Lung (tissue), 12 donors: ENCODE data around the gene NTN3. TPM values are rescaled to one million over a fixed set of nuclear protein-coding genes. Genes with fewer than 3 reads are reported as not detected.

ENCODE experiments used
- ATAC-seq: fragments of 200-7000 bp; cut with Tn5 transposase; one replicate; pipeline ENCODE4 v1.9.1; 2020; ENCODE audit warnings: moderate number of reproducible peaks; ENCODE audit not compliant: insufficient read depth, low FRiP score
- DNase-seq, 3 donors: peaks; one replicate each; pipeline ENCODE4 v3.0.0-alpha.2; 2013 to 2017
- H3K27ac ChIP-seq, 2 donors: one replicate each; pipeline ENCODE4 v1.5.1; 2013; ENCODE audit warnings: mild to moderate bottlenecking in 2 of 2, moderate library complexity in 2 of 2, control low read depth in 1 of 2, inconsistent platforms in 1 of 2, low read depth in 1 of 2, low read length in 1 of 2
- H3K27me3 ChIP-seq, 3 donors: one replicate each; pipeline ENCODE4 v1.5.1; 2013; ENCODE audit warnings: low read length in 2 of 3; ENCODE audit not compliant: control insufficient read depth in 3 of 3, insufficient read depth in 3 of 3
- H3K36me3 ChIP-seq, 4 donors: one replicate each; pipeline ENCODE4 v1.5.1; 2013; ENCODE audit warnings: low read length in 4 of 4, mild to moderate bottlenecking in 1 of 4, moderate library complexity in 1 of 4; ENCODE audit not compliant: control insufficient read depth in 4 of 4, insufficient read depth in 4 of 4
- H3K4me1 ChIP-seq, 5 donors: one replicate each; pipeline ENCODE4 v1.5.1; 2013; ENCODE audit warnings: low read length in 5 of 5, mild to moderate bottlenecking in 2 of 5, moderate library complexity in 1 of 5; ENCODE audit not compliant: control insufficient read depth in 5 of 5, insufficient read depth in 5 of 5
- H3K4me3 ChIP-seq: one replicate; pipeline ENCODE4 v1.5.1; 2013; ENCODE audit warnings: mild to moderate bottlenecking, control low read depth, moderate library complexity
- H3K9ac ChIP-seq, 2 donors: one replicate each; pipeline ENCODE4 v1.5.1; 2013; ENCODE audit warnings: low read length in 2 of 2, control low read depth in 1 of 2; ENCODE audit not compliant: insufficient read depth in 1 of 2
- H3K9me3 ChIP-seq, 4 donors: one replicate each; pipeline ENCODE4 v1.5.1; 2013; ENCODE audit warnings: low read length in 3 of 4, mild to moderate bottlenecking in 1 of 4, moderate library complexity in 1 of 4; ENCODE audit not compliant: control insufficient read depth in 4 of 4, insufficient read depth in 3 of 4
- CTCF ChIP-seq: IDR thresholded peaks from 2 replicates; pipeline ENCODE4 v1.5.1; 2012; ENCODE audit warnings: mild to moderate bottlenecking; ENCODE audit errors: control extremely low read depth, extremely low read depth
- WGBS, 2 donors: extraction: QIAGEN DNeasy Blood & Tissue Kit; methylation state at CpG; one replicate each; pipeline ENCODE4 v1.1.7; 2013; 5-methylcytosine and 5-hydroxymethylcytosine counted together
- polyA plus RNA-seq, 2 donors: library from polyadenylated mRNA; stranded (reverse); fragments of 200-250 nt; gene quantifications; one replicate each; pipeline ENCODE4 v1.2.1, GENCODE V29; 2013
- total RNA-seq, 2 donors: library from RNA; depleted of rRNA in 1 of 2; stranded (reverse); fragments of >200 nt in 1 of 2; gene quantifications; one replicate each; pipeline ENCODE4 v1.2.1, GENCODE V29; 2014 to 2021
- donor health status: control.
- donor health status: control.
- donor health status: Bipolar disorder and iron deficiency.
- donor health status: healthy.
- donor health status: DM: yes; HTN: yes; CAD: no.

NTN3 gene
- total and polyA plus RNA-seq, 4 donors, result 0.06 to 2.4 TPM; not detected in 2

- ATAC-seq (no peak), DNase-seq (no peak)
- H3K4me1 ChIP-seq, result peaks cover 8 to 79% (median 26%) of the 10 kb centered on the region in 5 donors
- H3K27me3 ChIP-seq, result peaks cover 0 to 8% (median 0%) of the 10 kb centered on the region in 3 donors
- H3K9ac ChIP-seq, result no peak overlapping the region
- H3K9me3 ChIP-seq, result no peaks in the 10 kb centered on the region
- H3K27ac ChIP-seq, result no peak overlapping the region
- peaks cover 0 to 2% (median 0%) of the 10 kb centered on the region in 4 donors for H3K36me3 ChIP-seq
- no peak for TF ChIP-seq CTCF
- H3K4me3 ChIP-seq, result no peak overlapping the region
- WGBS, 2 donors, result 37% methylated on average over 58 to 61 of the region's 61 CpGs
These were observed 773 bp downstream of the NTN3 start for GRCh38 chr16:2471653-2472487.

- Histone ChIP-seq H3K4me3 (no peak overlapping the region), H3K36me3 (peaks cover 0 to 2% (median 0%) of the 10 kb centered on the region in 4 donors), H3K4me1 (peaks cover 8 to 74% (median 24%) of the 10 kb centered on the region in 5 donors), H3K27ac (no peak overlapping the region), H3K9ac (no peak overlapping the region), H3K27me3 (peaks cover 0 to 8% (median 0%) of the 10 kb centered on the region in 3 donors), H3K9me3 (no peaks in the 10 kb centered on the region)
- ATAC-seq (no peak), DNase-seq (no peak)
- no peak for TF ChIP-seq CTCF
- 94 to 95% methylated on average over 25 to 27 of the region's 27 CpGs for WGBS, 2 donors
These were observed 1.4 kb downstream of the NTN3 start for GRCh38 chr16:2472488-2472864.

GRCh38 chr16:2472885-2473445 is 1.9 kb downstream of the NTN3 start:
- H3K9ac ChIP-seq, result no peak overlapping the region
- no peak for TF ChIP-seq CTCF
- peaks cover 8 to 74% (median 21%) of the 10 kb centered on the region in 5 donors for H3K4me1 ChIP-seq
- peaks cover 0 to 8% (median 0%) of the 10 kb centered on the region in 3 donors for H3K27me3 ChIP-seq
- no peak for DNase-seq
- 84 to 90% methylated on average over 14 of the region's 14 CpGs for whole genome bisulfite sequencing, 2 donors
- no peak overlapping the region for H3K4me3 ChIP-seq
- no peak for ATAC-seq
- no peak overlapping the region for H3K27ac ChIP-seq
- no peaks in the 10 kb centered on the region for H3K9me3 ChIP-seq
- H3K36me3 ChIP-seq, result peaks cover 0 to 2% (median 0%) of the 10 kb centered on the region in 4 donors
